ENCODE data around the gene MAK. TPM values are rescaled to one million over a fixed set of nuclear protein-coding genes. Genes with fewer than 3 reads are reported as not detected.

The MAK gene
- total RNA-seq, 1 experiment from 2014 or later = 0.22 TPM

DNA sequence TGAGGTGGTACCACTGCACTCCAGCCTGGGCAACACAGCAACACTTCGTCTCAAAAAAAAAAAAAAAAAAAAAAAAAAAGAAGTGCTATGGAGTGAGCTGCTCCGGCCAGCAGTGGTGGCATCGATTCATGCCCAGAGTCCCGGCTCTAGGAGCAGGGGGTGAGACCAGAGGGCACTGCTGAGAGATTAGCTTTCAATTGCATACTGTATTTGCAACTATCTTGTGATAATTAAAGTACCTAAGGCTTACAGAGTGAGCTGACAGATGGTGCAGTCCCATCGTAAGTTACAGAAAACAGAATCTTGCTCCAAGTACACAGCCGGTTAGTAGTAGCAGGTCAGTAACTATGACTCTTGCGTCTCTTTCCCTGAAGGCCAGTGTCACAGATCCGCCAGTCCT lies 59.3 kb downstream of the MAK start (continued):
- no peak for TF ChIP-seq EZH2 (IDR thresholded peaks at IDR 0.05)
- TF ChIP-seq, protein P1, sequence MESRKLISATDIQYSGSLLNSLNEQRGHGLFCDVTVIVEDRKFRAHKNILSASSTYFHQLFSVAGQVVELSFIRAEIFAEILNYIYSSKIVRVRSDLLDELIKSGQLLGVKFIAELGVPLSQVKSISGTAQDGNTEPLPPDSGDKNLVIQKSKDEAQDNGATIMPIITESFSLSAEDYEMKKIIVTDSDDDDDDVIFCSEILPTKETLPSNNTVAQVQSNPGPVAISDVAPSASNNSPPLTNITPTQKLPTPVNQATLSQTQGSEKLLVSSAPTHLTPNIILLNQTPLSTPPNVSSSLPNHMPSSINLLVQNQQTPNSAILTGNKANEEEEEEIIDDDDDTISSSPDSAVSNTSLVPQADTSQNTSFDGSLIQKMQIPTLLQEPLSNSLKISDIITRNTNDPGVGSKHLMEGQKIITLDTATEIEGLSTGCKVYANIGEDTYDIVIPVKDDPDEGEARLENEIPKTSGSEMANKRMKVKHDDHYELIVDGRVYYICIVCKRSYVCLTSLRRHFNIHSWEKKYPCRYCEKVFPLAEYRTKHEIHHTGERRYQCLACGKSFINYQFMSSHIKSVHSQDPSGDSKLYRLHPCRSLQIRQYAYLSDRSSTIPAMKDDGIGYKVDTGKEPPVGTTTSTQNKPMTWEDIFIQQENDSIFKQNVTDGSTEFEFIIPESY (IDR thresholded peaks at IDR 0.05; ENCODE audit: extremely low read depth, insufficient replicate concordance, low read length) = no peak

DNA sequence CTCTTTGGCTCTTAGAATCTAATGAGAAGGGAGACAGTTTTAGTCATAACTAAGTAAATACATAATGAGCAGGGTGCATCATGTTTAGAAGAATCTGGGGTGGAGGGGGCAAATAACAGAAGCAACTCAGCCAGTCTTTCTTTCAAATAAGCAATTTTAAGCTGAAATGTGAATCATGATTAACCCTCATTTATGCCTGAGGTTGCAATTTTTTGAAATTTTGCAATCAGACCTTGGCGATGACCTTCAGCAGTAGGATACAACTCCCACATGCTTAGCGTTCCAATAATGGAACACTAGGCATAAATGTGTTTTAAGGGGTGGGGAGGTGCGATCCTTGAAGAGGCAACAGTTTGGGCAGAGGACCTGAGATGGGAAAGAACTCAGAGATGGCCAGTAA lies 60.1 kb downstream of the MAK start:
- ChIA-PET CTCF (no interaction called here), POLR2A (no interaction called here), RAD21 (ENCODE audit: low non-redundant PET in 1 of 2, low total read pairs in 2 of 2, uncharacterized antibody in 2 of 2, unreplicated experiment in 2 of 2) (no interaction called here)
- no peaks in the 10 kb centered on the region for H3K27me3 ChIP-seq (ENCODE audit: insufficient read depth, low read length)
- H3K79me2 ChIP-seq (ENCODE audit: insufficient read depth, low read length) = no peaks in the 10 kb centered on the region
- no peak for ATAC-seq
- TF ChIP-seq ZFX (IDR thresholded peaks at IDR 0.05) (no peak), EZH2phosphoT487 (IDR thresholded peaks at IDR 0.05; ENCODE audit: borderline replicate concordance) (no peak), POLR2A (IDR thresholded peaks at IDR 0.05; ENCODE audit: borderline replicate concordance, extremely low read depth, insufficient read depth, insufficient read length) (no peak), EZH2 (IDR thresholded peaks at IDR 0.05) (no peak), CEBPB (IDR thresholded peaks at IDR 0.05; ENCODE audit: low read depth) (no peak), POLR2AphosphoS5 (IDR thresholded peaks at IDR 0.05; ENCODE audit: low read depth, low read length) (no peak), RAD21 (IDR thresholded peaks at IDR 0.05; ENCODE audit: low read depth) (no peak)
- TF ChIP-seq, protein P2, sequence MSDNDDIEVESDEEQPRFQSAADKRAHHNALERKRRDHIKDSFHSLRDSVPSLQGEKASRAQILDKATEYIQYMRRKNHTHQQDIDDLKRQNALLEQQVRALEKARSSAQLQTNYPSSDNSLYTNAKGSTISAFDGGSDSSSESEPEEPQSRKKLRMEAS (IDR thresholded peaks at IDR 0.05) = no peak
- no peaks in the 10 kb centered on the region for H3K9me2 ChIP-seq (ENCODE audit: insufficient read depth)
- H3K36me3 ChIP-seq (ENCODE audit: control insufficient read depth in 1 of 2, insufficient read depth in 2 of 2, low read length in 2 of 2) = peaks cover 2 to 5% of the 10 kb centered on the region in 2 experiments; a peak in 1 of 4 replicates
- no peaks in the 10 kb centered on the region for H3K9me3 ChIP-seq (ENCODE audit: control insufficient read depth in 1 of 2, insufficient read depth in 1 of 2, low read depth in 1 of 2, low read length in 2 of 2)
- H2AFZ ChIP-seq (ENCODE audit: low read depth, low read length, poor library complexity, severe bottlenecking) = no peak overlapping the region
- H3K4me2 ChIP-seq (ENCODE audit: low read length) = no peak overlapping the region
- no peak overlapping the region for H3K9ac ChIP-seq (ENCODE audit: low read length)
- no peaks in the 10 kb centered on the region for H4K20me1 ChIP-seq (ENCODE audit: insufficient read depth)
- no peak for DNase-seq (ENCODE audit: low read depth, low spot score)
- H3K27ac ChIP-seq (ENCODE audit: low read depth, low read length) = no peak overlapping the region
- no peaks in the 10 kb centered on the region for H3K4me1 ChIP-seq (ENCODE audit: control insufficient read depth in 1 of 2, insufficient read depth in 2 of 2, low read length in 2 of 2)
- intact Hi-C loops (cut with micrococcal nuclease) = no loop called here
- BruUV-seq (replicated peaks) = no TSS peak
- H3K4me3 ChIP-seq (replicated peaks in 1 of 2; ENCODE audit: low read depth in 1 of 2, low read length in 2 of 2) = no peak overlapping the region
